GM18868 (cell line): Measurements from ENCODE around the gene SYCE3.
"Not testable (repeated sequence)": the region's sequence is repeated elsewhere in the genome, so short reads cannot be mapped to it uniquely, and the experiment has no call there.

Experiments
- ATAC-seq: cut with Tn5 transposase; IDR thresholded peaks from one replicate; pipeline ENCODE4 v1.9.1; 2021; ENCODE audit warnings: mild to moderate bottlenecking, moderate library complexity; ENCODE audit not compliant: unreplicated experiment

The SYCE3 gene, protein sequence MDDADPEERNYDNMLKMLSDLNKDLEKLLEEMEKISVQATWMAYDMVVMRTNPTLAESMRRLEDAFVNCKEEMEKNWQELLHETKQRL

DNA sequence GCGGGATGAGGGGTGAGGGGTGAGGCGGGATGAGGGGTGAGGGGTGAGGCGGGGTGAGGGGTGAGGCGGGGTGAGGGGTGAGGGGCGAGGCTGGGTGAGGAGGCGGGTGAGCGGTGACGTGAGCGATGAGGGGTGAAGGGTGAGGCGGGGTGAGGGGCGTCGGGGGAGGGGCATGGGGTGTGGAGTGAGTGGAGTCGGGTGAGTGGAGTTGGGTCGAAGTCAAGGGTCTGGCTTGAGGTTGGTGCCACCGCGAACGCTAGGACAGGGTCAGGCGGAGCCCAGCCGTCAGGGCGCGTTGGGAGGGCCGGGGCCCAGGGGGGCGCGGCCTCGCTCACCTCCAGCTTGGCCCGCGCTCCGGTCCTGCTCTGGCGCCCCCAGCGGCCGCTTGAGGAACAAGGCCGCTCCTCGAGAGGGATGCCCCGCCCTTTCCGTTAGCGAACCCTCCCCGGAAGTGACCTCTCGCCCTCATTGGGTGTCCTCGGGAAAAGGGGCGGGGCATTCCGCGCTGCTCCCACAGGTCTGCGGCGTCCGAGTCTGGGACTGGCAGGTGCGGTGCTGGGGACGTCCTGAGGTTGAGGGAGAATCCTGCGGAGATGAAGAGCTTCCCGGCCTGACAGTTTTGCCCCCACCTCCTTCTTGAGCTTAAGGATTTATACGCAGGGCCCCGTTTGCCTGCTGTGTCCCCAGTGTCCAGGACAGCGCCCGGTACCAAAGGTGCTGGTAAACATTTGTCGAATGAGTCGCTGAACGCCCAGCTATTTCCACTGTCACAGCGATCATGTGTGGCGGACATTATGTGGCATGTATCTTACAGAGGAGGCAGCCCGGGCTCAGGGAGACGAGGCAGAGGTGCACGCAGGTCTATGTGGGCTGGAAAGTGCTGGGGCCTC lies at the start of gene SYCE3:
Gene SYCE3, minus strand, starts transcription at position 397 of the 890 bp plus-strand sequence. CDS start 6,514 bp downstream, outside the sequence.
- peak; percentile 92 for ATAC-seq

DNA sequence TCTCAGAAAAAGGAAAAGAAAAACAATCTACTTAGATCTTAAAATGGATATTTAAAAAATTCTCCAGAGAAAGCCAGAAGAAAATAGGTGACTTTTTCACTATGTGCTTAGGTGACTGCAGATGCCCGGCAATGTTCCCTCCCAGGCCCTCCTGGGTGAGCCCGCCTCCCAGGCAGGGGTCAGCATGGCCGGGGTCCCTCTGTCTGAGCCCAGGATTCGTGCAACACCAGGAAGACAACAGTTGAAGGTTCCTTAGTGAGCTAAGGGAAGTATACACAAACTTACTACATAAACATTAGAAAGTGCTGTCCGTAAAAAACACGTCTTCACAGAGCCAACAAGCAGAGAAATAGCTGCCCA lies 49.4 kb upstream of the SYCE3 start:
- no peak for ATAC-seq

GRCh38 chr22:50611341-50612060 lies 48.8 kb upstream of the SYCE3 start:
- ATAC-seq = no peak

GRCh38 chr22:50610581-50610980 lies 47.9 kb upstream of the SYCE3 start:
- ATAC-seq = no peak

DNA sequence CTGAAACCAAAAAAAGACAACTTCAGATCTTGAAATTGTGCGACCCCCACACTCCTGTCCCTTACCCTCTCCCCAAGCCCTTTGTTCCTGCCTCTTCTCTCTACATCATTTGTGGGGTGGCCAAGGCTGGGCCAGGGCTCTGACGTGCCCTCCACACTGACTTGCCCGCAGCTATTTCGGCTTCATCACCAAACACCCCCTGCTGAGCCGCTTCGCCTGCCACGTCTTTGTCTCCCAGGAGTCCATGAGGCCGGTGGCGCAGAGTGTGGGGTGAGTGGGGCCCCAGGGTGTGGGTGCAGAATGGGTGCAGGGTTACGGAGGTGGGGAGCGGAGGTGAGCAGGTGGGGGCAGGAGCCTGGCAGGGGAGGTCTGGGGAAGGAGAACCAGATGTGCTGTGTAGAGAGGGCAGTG lies 47.3 kb upstream of the SYCE3 start:
- ATAC-seq = no peak

DNA sequence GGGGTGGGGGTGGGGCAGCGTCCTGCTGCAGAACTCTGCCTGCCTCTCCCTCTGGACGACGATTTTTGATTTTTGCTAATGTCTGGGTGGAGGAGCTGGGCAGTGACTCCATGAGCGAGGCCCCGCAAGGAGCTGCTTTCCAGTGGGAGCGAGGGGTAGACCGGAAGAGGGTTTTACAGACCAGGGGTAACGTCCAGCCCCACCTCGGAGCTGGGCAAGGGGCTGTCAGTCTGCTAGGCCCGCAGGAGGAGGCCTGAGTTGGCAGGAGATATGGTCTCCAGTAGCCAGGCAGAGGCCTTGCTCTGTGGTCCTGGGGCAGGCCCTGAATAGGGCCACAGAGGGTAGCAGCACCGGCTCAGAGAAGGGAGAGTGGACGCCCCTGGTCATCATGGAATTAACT lies 46.9 kb upstream of the SYCE3 start:
- no peak for ATAC-seq

DNA sequence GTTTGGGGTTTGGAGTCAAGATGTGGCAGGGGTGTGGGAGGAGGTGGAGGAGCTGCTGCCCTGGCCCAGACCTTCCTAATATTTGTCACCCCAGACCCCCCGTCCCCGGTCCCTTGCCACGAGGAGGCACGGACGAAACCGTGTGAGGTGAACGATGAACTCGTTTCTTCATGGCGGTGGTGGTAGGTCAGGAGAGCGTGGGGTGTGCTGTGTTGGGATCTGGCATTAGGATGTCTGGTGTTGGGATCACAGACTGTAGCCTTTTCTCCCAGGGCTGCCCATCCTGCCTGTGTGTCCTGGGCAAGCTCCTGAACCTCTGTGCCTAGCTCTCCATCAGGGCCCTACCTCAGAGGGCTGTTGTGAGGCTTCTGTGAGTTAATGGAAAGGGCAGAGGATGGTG lies 46.3 kb upstream of the SYCE3 start:
- no peak for ATAC-seq

DNA sequence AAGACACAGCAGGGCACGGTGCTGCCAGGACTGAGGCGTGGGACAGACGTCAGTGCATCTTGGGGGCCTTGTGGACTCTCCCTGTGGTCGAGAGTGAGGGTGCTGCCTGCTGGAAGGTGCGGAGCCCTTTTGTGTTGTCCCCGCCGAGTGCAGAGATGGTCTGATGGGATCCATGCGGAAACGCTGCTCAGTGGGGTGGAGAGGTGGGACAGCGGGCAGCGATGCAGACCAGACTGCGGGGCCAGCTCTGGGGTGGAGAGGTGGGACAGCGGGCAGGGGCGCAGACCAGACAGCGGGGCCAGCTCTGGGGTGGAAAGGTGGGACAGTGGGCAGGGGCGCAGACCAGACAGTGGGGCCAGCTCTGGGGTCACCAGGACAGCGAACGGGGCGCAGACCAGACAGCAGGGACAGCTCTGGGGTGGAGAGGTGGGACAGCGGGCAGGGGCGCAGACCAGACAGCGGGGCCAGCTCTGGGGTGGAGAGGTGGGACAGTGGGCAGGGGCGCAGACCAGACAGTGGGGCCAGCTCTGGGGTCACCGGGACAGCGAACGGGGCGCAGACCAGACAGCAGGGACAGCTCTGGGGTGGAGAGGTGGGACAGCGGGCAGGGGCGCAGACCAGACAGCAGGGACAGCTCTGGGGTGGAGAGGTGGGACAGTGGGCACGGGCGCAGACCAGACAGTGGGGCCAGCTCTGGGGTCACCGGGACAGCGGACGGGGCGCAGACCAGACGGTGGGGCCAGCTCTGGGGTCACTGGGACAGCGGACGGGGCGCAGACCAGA lies 45.5 kb upstream of the SYCE3 start:
- ATAC-seq = not testable (repeated sequence)

DNA sequence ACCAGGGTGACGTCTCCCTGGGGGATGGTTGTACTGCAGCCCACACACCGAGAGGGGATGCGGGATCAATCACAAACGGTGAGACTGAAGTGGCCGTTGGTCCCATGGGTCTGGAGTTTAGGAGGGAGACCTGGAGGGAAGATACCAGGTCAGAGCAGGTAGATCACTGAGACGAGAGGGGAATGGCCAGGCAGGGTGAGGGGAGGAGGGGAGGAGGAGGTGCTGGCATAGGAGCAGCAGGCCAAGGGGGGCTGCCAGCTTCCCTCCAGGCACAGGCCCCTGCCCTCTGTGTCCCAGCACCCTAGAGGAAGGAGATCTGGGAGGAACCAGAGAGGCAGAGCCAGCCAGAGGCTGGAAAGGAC lies 44.9 kb upstream of the SYCE3 start:
- no peak for ATAC-seq

DNA sequence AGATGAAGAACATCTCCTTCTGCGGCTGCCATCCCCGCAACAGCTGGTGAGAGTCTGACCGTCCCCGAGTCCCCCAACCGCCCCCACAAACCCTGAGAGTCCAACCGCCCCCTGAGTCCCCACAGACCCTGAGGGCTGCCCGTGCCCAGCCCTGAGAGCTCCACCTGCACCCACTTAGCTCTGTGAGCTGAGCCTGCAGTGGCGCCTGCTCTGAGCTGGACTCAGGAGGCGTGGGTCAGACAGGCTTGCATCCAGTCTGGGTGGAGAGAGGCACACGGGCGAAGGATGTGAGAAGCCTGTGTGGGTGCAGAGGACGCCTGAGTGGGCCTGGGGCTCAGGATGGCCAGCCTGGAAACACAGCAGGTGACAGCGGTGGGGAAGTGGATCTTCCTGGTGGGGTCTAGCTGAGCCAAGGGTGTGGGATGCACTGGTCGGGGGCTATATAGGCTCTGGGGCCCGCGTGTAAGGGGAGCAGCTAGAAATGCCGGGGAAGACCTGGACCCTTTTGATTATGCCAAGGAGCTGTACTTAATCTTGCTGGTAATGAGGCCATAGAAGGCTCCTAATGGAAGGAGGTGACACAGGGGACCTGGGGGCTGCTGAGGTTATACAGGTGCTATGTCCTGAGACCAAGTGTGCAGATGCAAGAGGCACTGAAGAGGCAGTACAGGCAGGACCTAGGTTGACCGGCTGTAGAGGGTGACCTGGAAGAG lies 44.4 kb upstream of the SYCE3 start:
- ATAC-seq = no peak

DNA sequence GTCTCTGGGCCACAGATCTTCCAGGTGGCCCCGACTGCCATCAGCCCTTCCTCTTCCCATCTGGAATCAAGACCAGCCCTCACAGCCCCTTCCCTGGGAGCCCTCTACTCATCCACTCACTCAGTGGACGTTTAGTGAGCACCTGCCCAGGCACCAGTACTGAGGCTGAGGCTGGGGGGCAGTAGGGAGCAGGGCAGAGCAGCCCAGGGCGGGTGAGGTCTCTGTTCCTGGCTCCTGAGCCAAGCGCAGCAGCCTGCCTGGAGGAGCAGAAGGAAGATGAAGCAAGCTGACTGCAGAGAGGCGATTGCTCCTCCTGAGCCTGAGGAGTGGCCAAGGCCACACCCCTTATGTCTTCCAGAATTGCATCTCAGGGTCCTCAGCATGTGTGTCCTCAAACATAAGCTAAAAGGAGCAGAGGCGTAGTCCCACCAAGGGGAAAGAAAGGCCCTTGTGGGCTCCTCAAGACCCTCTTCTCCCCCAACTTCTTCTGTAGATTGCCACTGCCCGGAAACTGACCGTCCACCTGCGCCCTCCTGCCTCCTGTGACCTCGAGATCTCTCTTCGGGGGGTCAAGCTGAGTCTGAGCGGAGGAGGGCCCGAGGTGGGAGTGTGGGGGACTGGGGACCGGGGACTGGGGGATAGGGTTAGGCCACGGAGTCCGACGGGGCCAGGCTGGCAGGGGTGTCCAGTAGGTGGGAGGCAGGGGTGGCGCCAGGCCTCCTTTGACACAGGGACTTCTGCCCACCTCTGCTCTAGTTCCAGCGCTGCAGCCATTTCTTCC lies 43.6 kb upstream of the SYCE3 start:
- ATAC-seq = no peak

DNA sequence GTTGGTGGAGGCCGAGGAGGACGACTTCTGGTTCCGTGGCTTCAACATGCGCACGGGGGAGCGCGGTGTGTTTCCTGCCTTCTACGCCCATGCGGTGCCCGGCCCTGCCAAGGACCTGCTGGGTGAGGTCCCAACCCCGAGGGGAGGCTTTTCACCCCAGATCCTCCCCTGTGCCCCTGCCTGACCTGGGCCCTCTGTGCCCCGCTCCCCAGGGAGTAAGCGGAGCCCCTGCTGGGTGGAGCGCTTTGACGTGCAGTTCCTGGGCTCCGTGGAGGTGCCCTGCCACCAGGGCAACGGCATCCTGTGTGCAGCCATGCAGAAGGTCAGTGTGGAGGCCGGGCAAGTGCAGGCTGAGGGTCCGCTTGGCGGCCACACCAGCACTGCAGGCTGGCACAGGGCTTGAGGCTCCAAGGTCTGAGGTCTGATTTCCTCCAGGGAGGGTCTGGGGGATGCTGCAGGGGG lies 42.9 kb upstream of the SYCE3 start:
- no peak for ATAC-seq

DNA sequence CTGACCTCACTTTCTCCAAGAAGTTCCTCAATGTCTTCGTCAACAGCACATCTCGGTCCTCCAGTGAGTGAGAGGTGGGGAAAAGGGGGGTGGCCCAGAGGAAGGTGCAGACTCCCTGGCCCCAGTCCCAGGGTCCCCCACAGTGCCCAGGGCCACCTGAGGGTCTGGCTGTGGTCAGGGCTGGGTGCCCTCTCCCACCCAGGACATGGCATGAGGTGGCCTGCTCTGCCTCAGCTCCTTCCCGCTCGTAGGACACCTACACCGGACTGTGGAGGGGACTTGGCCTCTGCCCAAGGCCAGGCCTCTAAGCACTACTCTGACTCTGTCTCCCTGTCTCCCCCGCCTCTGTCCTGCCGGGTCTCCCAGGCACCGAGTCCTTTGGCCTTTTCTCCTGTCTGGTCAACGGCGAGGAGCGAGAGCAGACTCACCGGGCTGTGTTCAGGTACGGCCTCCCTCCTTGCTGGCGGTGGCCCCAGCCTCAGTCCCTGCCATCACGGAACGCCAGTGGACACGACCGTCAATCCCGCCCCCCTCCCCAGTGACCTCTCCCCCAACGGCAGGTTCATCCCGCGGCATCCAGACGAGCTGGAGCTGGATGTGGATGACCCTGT lies 42.4 kb upstream of the SYCE3 start:
- no peak for ATAC-seq

DNA sequence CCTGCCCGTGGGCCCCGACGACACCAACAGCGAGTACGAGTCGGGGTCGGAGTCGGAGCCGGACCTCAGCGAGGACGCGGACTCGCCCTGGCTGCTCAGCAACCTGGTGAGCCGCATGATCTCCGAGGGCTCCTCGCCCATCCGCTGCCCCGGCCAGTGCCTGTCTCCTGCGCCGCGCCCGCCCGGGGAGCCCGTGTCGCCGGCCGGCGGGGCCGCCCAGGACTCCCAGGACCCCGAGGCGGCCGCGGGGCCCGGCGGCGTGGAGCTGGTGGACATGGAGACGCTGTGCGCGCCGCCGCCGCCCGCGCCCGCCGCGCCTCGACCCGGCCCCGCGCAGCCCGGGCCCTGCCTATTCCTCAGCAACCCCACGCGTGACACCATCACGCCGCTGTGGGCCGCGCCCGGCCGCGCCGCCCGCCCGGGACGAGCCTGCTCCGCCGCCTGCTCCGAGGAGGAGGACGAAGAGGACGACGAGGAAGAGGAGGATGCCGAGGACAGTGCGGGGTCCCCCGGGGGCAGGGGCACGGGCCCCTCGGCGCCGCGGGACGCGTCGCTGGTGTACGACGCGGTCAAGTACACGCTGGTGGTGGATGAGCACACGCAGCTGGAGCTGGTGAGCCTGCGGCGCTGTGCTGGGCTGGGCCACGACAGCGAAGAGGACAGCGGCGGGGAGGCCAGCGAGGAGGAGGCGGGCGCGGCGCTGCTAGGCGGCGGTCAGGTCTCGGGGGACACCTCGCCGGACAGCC lies 41.7 kb upstream of the SYCE3 start:
- ATAC-seq = no peak

DNA sequence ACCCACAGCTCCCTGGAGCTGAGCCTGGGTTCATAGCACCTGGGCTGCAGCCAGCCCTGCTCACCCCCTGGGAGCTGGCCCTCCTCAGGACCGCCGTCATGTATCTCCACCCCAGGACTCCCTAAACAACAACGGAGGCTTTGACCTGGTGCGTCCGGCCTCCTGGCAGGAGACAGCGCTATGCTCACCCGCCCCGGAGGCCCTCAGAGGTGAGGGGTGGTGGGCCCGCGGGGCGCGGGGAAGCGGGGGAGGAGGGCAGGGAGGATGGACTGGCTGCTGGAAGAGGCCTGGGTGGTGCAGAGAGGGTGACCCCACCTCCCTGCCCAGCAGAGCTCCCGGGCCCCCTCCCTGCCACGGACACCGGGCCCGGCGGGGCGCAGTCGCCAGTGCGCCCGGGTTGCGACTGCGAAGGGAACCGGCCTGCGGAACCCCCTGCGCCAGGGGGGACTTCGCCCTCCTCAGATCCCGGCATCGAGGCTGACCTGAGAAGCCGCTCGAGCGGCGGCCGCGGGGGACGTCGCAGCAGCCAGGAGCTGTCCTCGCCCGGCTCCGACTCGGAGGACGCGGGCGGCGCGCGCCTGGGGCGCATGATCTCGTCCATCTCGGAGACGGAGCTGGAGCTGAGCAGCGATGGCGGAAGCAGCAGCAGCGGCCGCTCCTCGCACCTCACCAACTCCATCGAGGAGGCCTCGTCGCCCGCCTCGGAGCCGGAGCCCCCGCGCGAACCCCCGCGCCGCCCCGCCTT lies 41.0 kb upstream of the SYCE3 start:
- no peak for ATAC-seq

- no peak for ATAC-seq
These were observed 39.6 kb upstream of the SYCE3 start for GRCh38 chr22:50602338-50602700.

DNA sequence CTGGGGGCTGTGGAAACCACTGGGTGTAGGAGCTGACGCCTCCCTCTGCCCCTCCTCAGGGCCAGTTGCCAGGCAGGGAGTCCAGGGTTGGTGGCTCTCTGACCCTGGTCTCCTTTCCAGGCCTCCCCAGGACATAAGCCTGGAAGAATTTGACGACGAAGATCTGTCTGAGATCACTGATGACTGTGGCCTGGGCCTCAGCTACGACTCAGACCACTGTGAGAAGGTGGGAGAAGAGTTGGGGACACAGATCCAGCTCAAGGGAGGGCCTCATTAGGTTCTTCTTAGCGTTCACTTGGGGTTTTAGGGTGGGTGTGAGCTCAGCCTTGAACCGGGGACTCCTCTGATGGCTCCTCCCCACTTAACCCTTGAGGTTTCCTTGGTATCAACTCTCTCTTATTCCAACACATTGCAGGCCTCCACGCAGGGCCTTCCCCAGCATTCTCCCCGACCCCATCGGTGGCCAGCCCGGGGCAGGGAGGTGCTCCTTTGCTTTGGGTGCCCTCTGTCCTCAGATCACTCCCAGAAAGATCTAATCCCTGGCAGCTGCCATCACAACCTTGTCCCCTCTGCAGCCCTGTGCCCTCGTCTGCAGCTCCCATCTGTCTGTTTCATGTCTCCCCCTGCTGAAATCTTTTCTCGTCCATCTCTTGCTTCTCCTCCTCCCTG lies 39.1 kb upstream of the SYCE3 start:
- ATAC-seq = no peak
